Endothelial cell of umbilical vein (primary cell): ENCODE measurements around the gene SMIM41. TPM values are rescaled to one million over a fixed set of nuclear protein-coding genes. Genes with fewer than 3 reads are reported as not detected.

Source experiments
- BruUV-seq: library from RNA; stranded (reverse); fragments of 400-500 nt; replicated peaks from 2 replicates; lab custom pipeline; 2021; lab: Mats Ljungman, UMichigan
- CTCF ChIA-PET: fragments of 300-600, 350-600 bp; sonication (Branson Sonifier 250); formaldehyde crosslinking; loops from one replicate; lab custom pipeline; 2021; ENCODE audit warnings: antibody characterized with exemption, inconsistent platforms; lab: Charles Lee
- POLR2A ChIA-PET: fragments of 300-600, 350-600 bp; sonication (Branson Sonifier 250); formaldehyde crosslinking; loops from one replicate; lab custom pipeline; 2021; ENCODE audit warnings: antibody characterized with exemption, inconsistent platforms; lab: Charles Lee
- DNase-seq: peaks from one replicate; pipeline ENCODE4 v3.0.0-alpha.2; 2011; ENCODE audit warnings: low read depth, low spot score
- FAIRE-seq: peaks from 2 replicates; lab custom pipeline; 2011; peaks lifted over from hg19 to GRCh38; lab: Jason Lieb, UNC
- H2AFZ ChIP-seq: 2 replicates; pipeline ENCODE4 v1.6.0; 2012; ENCODE audit warnings: low read depth, low read length, control low read depth, inconsistent platforms
- H3K27ac ChIP-seq: 2 replicates; pipeline ENCODE4 v1.5.1; 2011; ENCODE audit warnings: low read depth, mild to moderate bottlenecking, control low read depth, low read length, moderate library complexity; ENCODE audit not compliant: insufficient read depth
- H3K27me3 ChIP-seq, 2 experiments: 2 replicates each; pipeline versions ENCODE4 v1.6.0 to v1.6.1; 2011; ENCODE audit warnings: low read length in 2 of 2, mixed read lengths in 1 of 2; ENCODE audit not compliant: control insufficient read depth in 2 of 2, insufficient read depth in 2 of 2
- H3K36me3 ChIP-seq, 2 experiments: 2 replicates in 1 of 2; 3 replicates in 1 of 2; pipeline ENCODE4 v1.5.1; 2011; ENCODE audit warnings: low read length in 2 of 2, mild to moderate bottlenecking in 1 of 2, moderate library complexity in 1 of 2; ENCODE audit not compliant: control insufficient read depth in 2 of 2, insufficient read depth in 2 of 2; ENCODE audit errors: extremely low read depth in 1 of 2
- H3K4me1 ChIP-seq: 3 replicates; pipeline ENCODE4 v1.5.1; 2011; ENCODE audit warnings: mild to moderate bottlenecking, low read length; ENCODE audit not compliant: control insufficient read depth, insufficient read depth; ENCODE audit errors: extremely low read depth
- H3K4me2 ChIP-seq: 2 replicates; pipeline ENCODE4 v1.6.1; 2011; ENCODE audit warnings: low read length, control low read depth, mixed read lengths; ENCODE audit not compliant: insufficient read depth
- H3K4me3 ChIP-seq, 3 experiments: fragments of 200-600 bp in 1 of 3; sonication (generic), shearing (Covaris generic) in 1 of 3; replicated peaks in 1 of 3; 2 replicates each; pipeline ENCODE4 v1.5.1; 2011 to 2016; ENCODE audit warnings: control low read depth in 3 of 3, low read length in 3 of 3, mild to moderate bottlenecking in 2 of 3, inconsistent platforms in 1 of 3, low read depth in 1 of 3, moderate library complexity in 1 of 3; ENCODE audit not compliant: insufficient read depth in 1 of 3
- H3K79me2 ChIP-seq: 2 replicates; pipeline ENCODE4 v1.6.0; 2012; ENCODE audit warnings: low read length, inconsistent platforms; ENCODE audit not compliant: control insufficient read depth, insufficient read depth
- H3K9ac ChIP-seq: replicated peaks from 2 replicates; pipeline ENCODE3; 2011; ENCODE audit warnings: low read length, control low read depth; ENCODE audit not compliant: insufficient read depth; ENCODE audit errors: extremely low read depth
- H3K9me1 ChIP-seq: replicated peaks from 3 replicates; pipeline ENCODE4 v1.6.0; 2011; ENCODE audit warnings: mild to moderate bottlenecking, low read length; ENCODE audit not compliant: control insufficient read depth, insufficient read depth; ENCODE audit errors: extremely low read depth
- H3K9me3 ChIP-seq: replicated peaks from 2 replicates; pipeline ENCODE4 v1.5.1; 2012; ENCODE audit warnings: low read length, inconsistent platforms; ENCODE audit not compliant: control insufficient read depth, insufficient read depth
- H4K20me1 ChIP-seq: replicated peaks from 2 replicates; pipeline ENCODE3; 2011; ENCODE audit warnings: mild to moderate bottlenecking, low read length; ENCODE audit not compliant: control insufficient read depth, insufficient read depth; ENCODE audit errors: extremely low read depth
- EZH2 ChIP-seq: IDR thresholded peaks from 2 replicates; pipeline ENCODE4 v1.6.1; 2012; ENCODE audit warnings: borderline replicate concordance, low read depth, mild to moderate bottlenecking, moderate library complexity, low read length, inconsistent platforms; ENCODE audit not compliant: severe bottlenecking
- FOS ChIP-seq: IDR thresholded peaks from 2 replicates; pipeline ENCODE4 v1.6.1; 2011; ENCODE audit warnings: mild to moderate bottlenecking, low read length, moderate library complexity, borderline replicate concordance; ENCODE audit not compliant: insufficient read depth
- GATA2 ChIP-seq: IDR thresholded peaks from 2 replicates; pipeline ENCODE4 v1.7.0; 2011; ENCODE audit warnings: low read depth, mild to moderate bottlenecking, moderate library complexity, mixed read lengths, low read length; ENCODE audit not compliant: insufficient read length, insufficient read depth
- JUN ChIP-seq: IDR thresholded peaks from 2 replicates; pipeline ENCODE4 v1.6.1; 2011; ENCODE audit warnings: borderline replicate concordance, low read depth; ENCODE audit not compliant: insufficient read length, insufficient read depth
- MYC ChIP-seq: IDR thresholded peaks from one replicate; pipeline ENCODE4 v1.6.1; 2011; ENCODE audit warnings: mild to moderate bottlenecking, low read depth, low read length
- POLR2A ChIP-seq: IDR thresholded peaks from 2 replicates; pipeline ENCODE4 v1.6.1; 2012; ENCODE audit warnings: low read depth, mild to moderate bottlenecking, control low read depth, low read length
- POLR2AphosphoS5 ChIP-seq: IDR thresholded peaks from 2 replicates; pipeline ENCODE4 v1.6.1; 2012; ENCODE audit warnings: low read depth, mild to moderate bottlenecking, control low read depth, low read length, moderate library complexity; ENCODE audit not compliant: insufficient read depth
- dilution Hi-C: fragments of 300-500 bp; cut with MboI; formaldehyde crosslinking; loops from one replicate; pipeline ENCODE4 v1.15.0; 2019; ENCODE audit warnings: low sequenced_read_pairs; ENCODE audit not compliant: extremely low pct_ligation_motif_present
- intact Hi-C: fragments of 100-400 bp; cut with micrococcal nuclease; formaldehyde crosslinking; loops from one replicate; pipeline ENCODE4 v1.10.0; 2022
- polyA plus RNA-seq, 4 experiments: library from polyadenylated mRNA; depleted of rRNA in 3 of 4; stranded (reverse) in 3 of 4; unstranded in 1 of 4; fragments of >200 nt; gene quantifications; 2 replicates each; pipeline versions ENCODE4 v1.2.1 to v1.2.3, GENCODE V29; 2011 to 2012; ENCODE audit warnings: missing spikeins in 1 of 4
- total RNA-seq: library from RNA; stranded (reverse); gene quantifications from 2 replicates; pipeline ENCODE4 v1.2.3, GENCODE V29; 2021
- TF ChIP-seq, protein P1 (sequence below): IDR thresholded peaks from 2 replicates; pipeline ENCODE4 v1.6.1; 2011; ENCODE audit not compliant: insufficient read depth, insufficient read length

Gene SMIM41
- total and polyA plus RNA-seq, 2 donors (not counting 3 experiments of a cell fraction or from before 2014, with no cell fraction given), result not detected

DNA sequence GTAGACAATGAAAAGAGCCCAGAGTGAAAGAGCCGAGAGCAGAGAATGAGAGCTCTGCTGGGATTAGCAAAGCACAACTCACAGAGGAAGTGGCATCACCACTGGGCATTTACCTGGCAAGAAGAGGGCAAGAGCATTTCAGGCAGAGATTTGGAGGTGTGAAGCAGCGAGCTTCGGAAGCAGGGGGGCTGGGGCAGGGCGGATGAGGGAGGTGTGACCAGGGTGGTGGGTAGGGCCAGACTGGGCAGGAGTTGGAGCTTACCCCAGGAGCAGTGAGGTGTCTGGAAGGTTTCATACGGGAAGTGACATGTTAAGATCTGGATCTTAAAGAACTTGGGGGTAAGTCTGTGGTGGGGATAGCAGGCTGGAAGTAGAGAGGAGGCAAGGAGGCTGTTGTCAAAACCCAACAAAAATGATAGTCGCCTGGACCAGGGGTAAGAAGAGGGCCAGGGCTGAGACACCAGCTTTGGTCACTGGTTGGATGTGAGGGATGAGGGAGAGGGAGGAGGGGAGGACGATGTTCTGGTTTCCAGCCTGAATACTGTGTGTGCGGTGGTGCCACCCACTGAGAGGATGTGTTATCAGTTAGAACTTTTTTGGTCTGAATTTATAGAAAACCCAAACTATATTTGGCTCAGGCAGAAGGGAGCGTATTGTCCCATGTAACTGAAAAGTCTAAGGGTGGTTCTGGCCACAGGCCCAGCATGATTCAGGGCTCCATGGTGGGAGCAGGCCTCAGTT, 5.2 kb downstream of the SMIM41 start:
- Histone ChIP-seq H3K4me3 (no peak overlapping the region), H2AFZ (no peak overlapping the region), H3K79me2 (no peaks in the 10 kb centered on the region), H3K36me3 (no peaks in the 10 kb centered on the region), H3K4me2 (no peak overlapping the region), H3K9me1 (no peaks in the 10 kb centered on the region), H3K4me1 (peaks cover 5% of the 10 kb centered on the region), H3K27me3 (peaks cover 0 to 3% of the 10 kb centered on the region in 2 experiments), H3K9ac (no peak overlapping the region), H4K20me1 (no peaks in the 10 kb centered on the region), H3K9me3 (no peaks in the 10 kb centered on the region), H3K27ac (no peak overlapping the region)
- CTCF ChIA-PET, result interaction anchor here (0.7 to 12.8 kb wide), 10 partner anchors 13 to 80 kb away, joined by 3 to 452 read pairs (median 4); partner anchors contain the start of gene ATG101
- no peak for DNase-seq
- BruUV-seq, result no TSS peak
- dilution Hi-C loops, result no loop called here
- intact Hi-C loops, result no loop called here
- FAIRE-seq, result no peak
- no peak for TF ChIP-seq POLR2A
- TF ChIP-seq FOS, result no peak
- TF ChIP-seq GATA2, result no peak
- no peak for TF ChIP-seq POLR2AphosphoS5
- TF ChIP-seq EZH2, result no peak
- no peak for TF ChIP-seq JUN
- no peak for TF ChIP-seq MYC
- TF ChIP-seq, protein P1, sequence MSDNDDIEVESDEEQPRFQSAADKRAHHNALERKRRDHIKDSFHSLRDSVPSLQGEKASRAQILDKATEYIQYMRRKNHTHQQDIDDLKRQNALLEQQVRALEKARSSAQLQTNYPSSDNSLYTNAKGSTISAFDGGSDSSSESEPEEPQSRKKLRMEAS, result no peak
- POLR2A ChIA-PET, result no interaction called here
